HUES6 (cell line): Measurements from ENCODE around the gene UTS2.

Source experiments
- H3K27ac ChIP-seq: 2 replicates; pipeline ENCODE4 v1.7.0; 2013; ENCODE audit warnings: low read depth, mild to moderate bottlenecking, low read length, inconsistent platforms
- H3K27me3 ChIP-seq: 2 replicates; pipeline ENCODE4 v1.6.1; 2013; ENCODE audit warnings: low read length; ENCODE audit not compliant: control insufficient read depth, insufficient read depth
- H3K36me3 ChIP-seq: 2 replicates; pipeline ENCODE4 v1.6.1; 2013; ENCODE audit warnings: low read length; ENCODE audit not compliant: control insufficient read depth, insufficient read depth
- H3K4me1 ChIP-seq: 2 replicates; pipeline ENCODE4 v1.6.1; 2013; ENCODE audit warnings: low read length; ENCODE audit not compliant: control insufficient read depth, insufficient read depth
- H3K4me3 ChIP-seq: 2 replicates; pipeline ENCODE4 v1.5.1; 2013; ENCODE audit warnings: low read depth, low read length
- H3K9ac ChIP-seq: one replicate; pipeline ENCODE4 v1.6.1; 2013; ENCODE audit warnings: mild to moderate bottlenecking, low read length
- H3K9me3 ChIP-seq: 2 replicates; pipeline ENCODE4 v1.6.1; 2013; ENCODE audit warnings: low read depth, low read length; ENCODE audit not compliant: control insufficient read depth, insufficient read depth

The UTS2 gene

GRCh38 chr1:7852804-7853683, at the start of gene UTS2:
UTS2 (minus strand) TSS chr1:7853065; CDS start chr1:7853003, 62 bp downstream.
- Histone ChIP-seq H3K4me3 (no peak within 1 kb of the TSS), H3K36me3 (no peaks in the 10 kb centered on the region), H3K4me1 (peaks cover 6% of the 10 kb centered on the region), H3K27ac (no peak within 1 kb of the TSS), H3K9ac (no peak within 1 kb of the TSS), H3K9me3 (no peaks in the 10 kb centered on the region), H3K27me3 (no peaks in the 10 kb centered on the region)

GRCh38 chr1:7899741-7900140, 46.9 kb upstream of the UTS2 start:
- H3K27ac ChIP-seq = no peak overlapping the region
- H3K4me1 ChIP-seq = no peaks in the 10 kb centered on the region
- peaks cover 5% of the 10 kb centered on the region; the same call in 1 of the 2 replicates for H3K9me3 ChIP-seq
- no peak overlapping the region for H3K9ac ChIP-seq
- no peak overlapping the region for H3K4me3 ChIP-seq
- no peaks in the 10 kb centered on the region for H3K36me3 ChIP-seq
- H3K27me3 ChIP-seq = no peaks in the 10 kb centered on the region

- peaks cover 5% of the 10 kb centered on the region; the same call in 1 of the 2 replicates for H3K9me3 ChIP-seq
- no peak overlapping the region for H3K4me3 ChIP-seq
- H3K4me1 ChIP-seq = no peaks in the 10 kb centered on the region
- H3K27ac ChIP-seq = no peak overlapping the region
- H3K36me3 ChIP-seq = no peaks in the 10 kb centered on the region
- H3K27me3 ChIP-seq = no peaks in the 10 kb centered on the region
- no peak overlapping the region for H3K9ac ChIP-seq
Observed at GRCh38 chr1:7898962-7899361, 46.1 kb upstream of the UTS2 start.

- no peaks in the 10 kb centered on the region for H3K36me3 ChIP-seq
- H3K9ac ChIP-seq = no peak overlapping the region
- H3K27me3 ChIP-seq = no peaks in the 10 kb centered on the region
- no peaks in the 10 kb centered on the region for H3K4me1 ChIP-seq
- H3K9me3 ChIP-seq = peaks cover 5% of the 10 kb centered on the region; the same call in 1 of the 2 replicates
- no peak overlapping the region for H3K27ac ChIP-seq
- no peak overlapping the region for H3K4me3 ChIP-seq
Observed at GRCh38 chr1:7896994-7897393, 44.1 kb upstream of the UTS2 start.

GRCh38 chr1:7893529-7894180, 40.8 kb upstream of the UTS2 start:
- Histone ChIP-seq H3K9ac (no peak overlapping the region), H3K9me3 (peaks cover 5% of the 10 kb centered on the region; the same call in 1 of the 2 replicates), H3K36me3 (no peaks in the 10 kb centered on the region), H3K4me3 (no peak overlapping the region), H3K4me1 (peaks cover 2% of the 10 kb centered on the region; the same call in 1 of the 2 replicates), H3K27me3 (no peaks in the 10 kb centered on the region), H3K27ac (no peak overlapping the region)

GRCh38 chr1:7891804-7892203, 38.9 kb upstream of the UTS2 start:
- Histone ChIP-seq H3K36me3 (no peaks in the 10 kb centered on the region), H3K9ac (no peak overlapping the region), H3K27ac (no peak overlapping the region), H3K4me3 (no peak overlapping the region), H3K27me3 (no peaks in the 10 kb centered on the region), H3K4me1 (peaks cover 4% of the 10 kb centered on the region; the same call in 1 of the 2 replicates), H3K9me3 (peaks cover 5% of the 10 kb centered on the region; the same call in 1 of the 2 replicates)

GRCh38 chr1:7890853-7891252, 38.0 kb upstream of the UTS2 start:
- H3K36me3 ChIP-seq = no peaks in the 10 kb centered on the region
- H3K9ac ChIP-seq = no peak overlapping the region
- peaks cover 5% of the 10 kb centered on the region; the same call in 1 of the 2 replicates for H3K9me3 ChIP-seq
- no peaks in the 10 kb centered on the region for H3K27me3 ChIP-seq
- no peak overlapping the region for H3K27ac ChIP-seq
- no peak overlapping the region for H3K4me3 ChIP-seq
- peaks cover 4% of the 10 kb centered on the region; the same call in 1 of the 2 replicates for H3K4me1 ChIP-seq

GRCh38 chr1:7888248-7889081, 35.6 kb upstream of the UTS2 start:
- Histone ChIP-seq H3K36me3 (no peaks in the 10 kb centered on the region), H3K9me3 (no peaks in the 10 kb centered on the region), H3K9ac (no peak overlapping the region), H3K4me3 (no peak overlapping the region), H3K27ac (no peak overlapping the region), H3K4me1 (peaks cover 4% of the 10 kb centered on the region; the same call in 1 of the 2 replicates), H3K27me3 (no peaks in the 10 kb centered on the region)

GRCh38 chr1:7886405-7886745, 33.5 kb upstream of the UTS2 start:
- Histone ChIP-seq H3K36me3 (no peaks in the 10 kb centered on the region), H3K27me3 (no peaks in the 10 kb centered on the region), H3K27ac (no peak overlapping the region), H3K4me3 (no peak overlapping the region), H3K9me3 (no peaks in the 10 kb centered on the region), H3K9ac (no peak overlapping the region), H3K4me1 (peaks cover 4% of the 10 kb centered on the region; the same call in 1 of the 2 replicates)

GRCh38 chr1:7885513-7886404, 32.9 kb upstream of the UTS2 start:
- H3K4me1 ChIP-seq = peaks cover 4% of the 10 kb centered on the region; the same call in 1 of the 2 replicates
- H3K9ac ChIP-seq = no peak overlapping the region
- no peak overlapping the region for H3K27ac ChIP-seq
- no peaks in the 10 kb centered on the region for H3K27me3 ChIP-seq
- no peaks in the 10 kb centered on the region for H3K36me3 ChIP-seq
- H3K4me3 ChIP-seq = peak overlapping the region; percentile 17; the same call in 1 of the 2 replicates
- no peaks in the 10 kb centered on the region for H3K9me3 ChIP-seq
